Right forelimb (tissue), 1 donor: ENCODE data around the gene SDF4.

Experiments
- DNase-seq: peaks from one replicate; pipeline ENCODE4 v3.0.0-alpha.2; 2018

SDF4 gene

DNA sequence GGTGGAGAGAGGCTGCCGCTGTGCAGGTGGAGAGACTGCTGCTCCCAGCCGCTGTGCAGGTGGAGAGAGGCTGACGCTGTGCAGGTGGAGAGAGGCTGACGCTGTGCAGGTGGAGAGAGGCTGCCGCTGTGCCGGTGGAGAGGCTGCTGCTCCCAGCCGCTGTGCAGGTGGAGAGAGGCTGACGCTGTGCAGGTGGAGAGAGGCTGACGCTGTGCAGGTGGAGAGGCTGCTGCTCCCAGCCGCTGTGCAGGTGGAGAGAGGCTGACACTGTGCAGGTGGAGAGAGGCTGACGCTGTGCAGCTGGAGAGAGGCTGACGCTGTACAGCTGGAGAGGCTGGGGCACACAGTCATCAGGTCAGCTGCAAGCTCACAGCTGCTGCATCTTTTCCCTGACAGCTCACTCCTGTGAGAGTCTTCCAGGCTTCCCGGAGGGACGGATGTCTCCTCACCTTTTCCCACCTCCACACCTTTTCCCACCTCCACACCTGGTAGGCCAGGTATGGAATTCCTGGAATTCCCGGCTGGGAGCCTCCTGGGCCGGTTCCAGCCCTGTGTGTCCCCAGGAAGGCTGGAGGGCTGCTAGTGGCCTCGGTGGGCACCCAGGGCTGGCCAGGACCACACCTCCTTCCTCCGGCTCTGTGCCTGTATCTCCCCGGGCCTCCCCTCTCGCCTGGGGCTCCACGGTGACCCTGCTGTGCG lies 55.6 kb downstream of the SDF4 start:
- DNase-seq = peak; percentile 30

DNA sequence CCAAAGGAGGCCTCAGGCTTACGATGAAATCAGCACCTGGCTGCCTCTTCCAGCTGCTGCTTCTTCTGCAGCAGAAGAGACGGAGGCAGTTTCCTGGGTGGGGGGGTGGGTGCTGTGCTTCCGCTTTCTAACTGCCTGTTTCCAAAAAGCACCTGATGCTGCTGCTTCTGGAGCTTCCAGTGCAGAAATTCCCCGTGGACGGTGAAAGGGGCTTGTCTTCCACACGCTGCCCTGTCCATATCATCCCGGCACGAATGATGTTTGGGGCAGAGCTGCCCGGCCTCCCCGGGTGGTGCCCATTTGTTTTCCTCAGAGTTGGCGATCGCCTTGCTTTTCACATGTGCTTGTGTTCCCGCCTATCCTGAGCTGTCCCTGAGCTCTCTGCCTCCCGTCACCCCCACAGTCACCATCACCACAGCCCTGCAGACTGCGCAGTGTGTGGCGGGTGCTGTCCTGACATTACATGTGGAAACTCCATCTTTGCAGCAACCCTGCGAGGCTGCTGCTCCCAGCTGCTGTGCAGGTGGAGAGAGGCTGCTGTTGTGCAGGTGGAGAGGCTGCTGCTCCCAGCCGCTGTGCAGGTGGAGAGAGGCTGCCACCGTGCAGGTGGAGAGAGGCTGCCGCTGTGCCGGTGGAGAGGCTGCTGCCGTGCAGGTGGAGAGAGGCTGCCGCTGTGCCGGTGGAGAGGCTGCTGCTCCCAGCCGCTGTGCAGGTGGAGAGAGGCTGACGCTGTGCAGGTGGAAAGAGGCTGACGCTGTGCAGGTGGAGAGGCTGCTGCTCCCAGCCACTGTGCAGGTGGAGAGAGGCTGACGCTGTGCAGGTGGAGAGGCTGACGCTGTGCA lies 56.4 kb downstream of the SDF4 start:
- peak; percentile 21 for DNase-seq

DNA sequence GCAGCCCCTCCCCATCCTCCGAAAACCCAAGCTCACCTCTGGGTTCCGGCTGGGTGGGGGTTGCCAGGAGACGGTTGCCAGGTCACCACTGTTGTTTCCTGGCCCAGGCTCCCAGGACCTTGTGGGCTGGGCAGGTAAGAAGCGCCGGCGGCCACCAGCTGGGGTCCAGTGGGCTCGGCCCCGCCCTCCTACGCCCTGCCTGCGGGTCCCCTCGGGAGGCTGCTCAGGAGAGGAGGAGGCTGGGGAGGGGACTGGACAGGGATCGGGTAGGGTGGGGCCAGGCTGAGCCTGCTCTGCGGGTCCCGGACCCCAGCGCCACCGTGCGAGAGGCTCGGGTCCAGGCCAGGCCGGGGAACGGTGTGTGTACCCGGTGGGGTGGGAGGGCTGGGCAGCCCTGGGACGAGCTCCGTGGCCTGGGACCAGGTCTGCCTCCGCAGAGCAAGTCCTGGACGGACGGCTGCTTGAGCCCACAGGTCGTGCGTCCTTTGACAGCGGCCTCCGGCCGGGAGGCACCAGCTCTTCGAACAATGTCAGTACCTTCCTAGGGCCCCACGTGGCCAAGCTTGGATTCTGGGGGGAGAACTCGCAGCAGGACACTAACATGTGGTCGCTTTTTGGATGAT lies 57.9 kb downstream of the SDF4 start, which contains the start of gene TTLL10:
Gene TTLL10, plus strand, starts transcription at position 88 of the 623 bp plus-strand sequence. CDS start 5,336 bp downstream, outside the sequence.
- DNase-seq = peak; percentile 45

DNA sequence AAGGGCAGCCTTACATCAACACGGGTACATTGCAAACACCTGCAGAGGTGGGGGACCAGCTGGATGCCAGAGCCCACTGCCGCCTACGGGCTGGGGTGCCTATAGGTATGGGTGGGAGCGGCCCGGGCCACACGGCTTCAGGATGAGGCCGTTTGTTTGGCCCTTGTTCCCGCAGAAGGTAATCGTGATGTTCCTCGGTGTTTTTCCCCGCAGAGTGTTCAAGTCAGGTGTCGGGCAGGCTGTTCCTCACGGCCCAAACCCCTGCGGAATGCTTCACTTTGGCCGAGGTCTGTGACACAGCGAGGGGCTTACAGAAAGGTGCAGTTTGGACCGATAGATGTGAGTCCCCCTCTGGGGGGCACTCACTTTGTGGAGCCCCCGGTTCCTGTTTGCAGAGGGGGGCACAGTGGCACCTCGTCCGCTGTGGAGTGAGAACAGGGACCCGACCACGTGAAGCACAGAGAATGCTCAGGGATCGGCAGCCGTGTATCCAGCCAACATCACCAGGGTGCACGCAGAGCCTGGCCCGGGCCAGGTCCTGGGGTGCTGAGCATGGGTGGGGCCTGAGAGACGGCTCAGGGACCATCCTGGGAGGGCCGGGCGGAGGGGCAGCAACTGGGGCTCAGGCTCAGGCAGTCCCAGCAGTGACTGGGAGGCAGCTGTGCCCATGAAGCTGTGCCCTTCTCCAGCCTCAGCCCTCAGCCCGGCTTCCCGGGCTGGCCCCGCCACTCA lies 58.6 kb downstream of the SDF4 start:
- peak; percentile 41 for DNase-seq

DNA sequence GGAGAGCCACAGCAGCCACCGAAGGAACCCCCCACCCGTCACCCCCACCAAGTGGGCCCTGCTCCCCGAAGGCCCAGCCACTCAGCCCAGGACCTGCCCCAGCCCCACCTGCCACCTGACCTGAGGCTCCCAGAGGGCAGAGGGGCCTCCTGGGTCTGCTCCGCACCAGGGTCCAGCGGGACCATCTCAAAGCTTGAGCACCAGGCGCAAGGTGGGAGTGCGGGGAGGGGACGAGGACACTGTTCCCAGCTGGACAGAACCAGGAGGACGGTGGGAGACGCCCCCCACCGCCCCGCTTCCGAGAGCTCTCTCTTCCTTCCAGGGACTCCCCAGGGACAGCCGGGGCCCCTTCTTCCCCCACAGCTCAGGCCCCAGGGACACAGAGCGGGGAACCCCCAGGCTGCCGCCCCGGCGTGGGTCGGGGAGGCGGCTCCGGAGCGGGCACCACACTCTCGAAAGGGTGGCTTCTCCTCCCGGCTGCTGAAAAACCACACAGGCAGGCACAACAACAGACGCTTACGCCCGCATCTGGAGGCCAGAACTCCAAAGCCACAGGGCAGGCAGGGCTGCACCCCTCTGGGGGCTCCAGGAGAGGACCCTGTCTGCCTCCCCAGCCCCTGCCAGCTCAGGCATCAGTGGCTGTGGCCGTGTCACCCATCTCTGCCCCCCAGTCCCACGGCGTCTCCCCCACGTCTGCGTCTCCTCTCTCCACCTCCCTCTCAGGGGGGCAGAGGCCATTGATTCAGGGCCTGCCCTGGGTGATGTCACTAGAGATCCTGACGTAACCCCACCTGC lies 60.1 kb downstream of the SDF4 start:
- peak; percentile 38 for DNase-seq

DNA sequence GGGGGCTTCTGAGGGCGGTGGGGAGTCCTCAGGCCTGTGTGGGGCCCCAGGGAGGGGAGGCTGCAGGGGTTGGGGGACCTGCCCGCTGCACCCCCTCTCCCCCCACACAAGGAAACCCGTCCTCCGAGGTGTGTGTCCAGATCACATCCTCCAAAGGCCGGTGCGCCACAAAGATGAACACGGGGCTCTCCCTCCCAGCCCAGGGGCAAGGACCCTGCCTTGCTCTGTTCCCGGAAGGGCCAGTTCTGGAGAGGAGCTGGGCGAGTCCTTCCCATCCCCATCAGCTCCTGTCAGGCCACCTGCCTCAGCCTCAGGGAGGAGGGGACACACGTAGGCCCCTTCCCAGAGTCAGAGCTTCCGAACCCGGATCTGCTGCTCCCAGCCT lies 60.6 kb downstream of the SDF4 start:
- peak; percentile 24 for DNase-seq

DNA sequence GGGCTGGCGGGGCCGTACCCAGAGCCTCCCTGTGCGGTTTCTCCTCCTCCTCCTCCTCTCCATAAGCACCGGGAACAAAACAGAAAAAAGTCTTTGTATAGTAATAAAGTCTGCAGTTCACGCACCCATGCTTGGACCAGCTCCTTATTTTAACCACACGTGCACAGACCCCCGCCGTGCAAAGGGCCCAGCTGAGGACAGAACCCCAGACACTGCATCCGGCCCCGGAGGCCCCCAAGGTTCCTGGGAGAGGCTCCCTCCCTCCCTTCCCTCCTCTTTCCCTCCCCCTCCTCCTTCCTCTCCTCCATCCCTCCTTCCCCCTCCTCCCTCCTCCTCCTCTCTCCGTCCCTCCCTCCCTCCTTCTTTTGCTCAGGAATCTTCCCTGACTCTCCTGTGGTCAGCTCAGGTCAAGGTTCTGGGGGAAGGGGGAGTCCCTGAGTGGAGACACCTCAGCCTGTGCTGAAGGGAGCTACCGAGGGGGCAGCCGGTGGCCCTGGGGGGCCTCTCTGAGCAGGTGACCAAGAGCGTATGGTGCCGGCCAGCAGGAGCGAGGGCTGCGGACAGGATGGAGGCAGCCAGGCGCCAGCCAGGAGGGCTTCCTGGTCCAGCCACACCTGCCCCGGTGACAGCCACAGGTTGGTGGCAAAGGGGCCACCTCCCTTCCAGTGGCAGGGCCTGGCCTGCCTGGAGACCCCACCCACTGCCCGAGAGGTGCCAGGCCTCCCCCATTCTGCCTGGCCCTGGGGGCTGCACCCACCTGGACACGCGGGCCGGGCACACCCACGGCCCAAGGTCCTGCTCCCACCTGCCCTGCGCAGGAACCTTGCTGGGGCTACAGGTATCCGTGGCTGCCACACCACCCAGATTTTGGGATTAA lies 61.3 kb downstream of the SDF4 start:
- peak; percentile 24 for DNase-seq

DNA sequence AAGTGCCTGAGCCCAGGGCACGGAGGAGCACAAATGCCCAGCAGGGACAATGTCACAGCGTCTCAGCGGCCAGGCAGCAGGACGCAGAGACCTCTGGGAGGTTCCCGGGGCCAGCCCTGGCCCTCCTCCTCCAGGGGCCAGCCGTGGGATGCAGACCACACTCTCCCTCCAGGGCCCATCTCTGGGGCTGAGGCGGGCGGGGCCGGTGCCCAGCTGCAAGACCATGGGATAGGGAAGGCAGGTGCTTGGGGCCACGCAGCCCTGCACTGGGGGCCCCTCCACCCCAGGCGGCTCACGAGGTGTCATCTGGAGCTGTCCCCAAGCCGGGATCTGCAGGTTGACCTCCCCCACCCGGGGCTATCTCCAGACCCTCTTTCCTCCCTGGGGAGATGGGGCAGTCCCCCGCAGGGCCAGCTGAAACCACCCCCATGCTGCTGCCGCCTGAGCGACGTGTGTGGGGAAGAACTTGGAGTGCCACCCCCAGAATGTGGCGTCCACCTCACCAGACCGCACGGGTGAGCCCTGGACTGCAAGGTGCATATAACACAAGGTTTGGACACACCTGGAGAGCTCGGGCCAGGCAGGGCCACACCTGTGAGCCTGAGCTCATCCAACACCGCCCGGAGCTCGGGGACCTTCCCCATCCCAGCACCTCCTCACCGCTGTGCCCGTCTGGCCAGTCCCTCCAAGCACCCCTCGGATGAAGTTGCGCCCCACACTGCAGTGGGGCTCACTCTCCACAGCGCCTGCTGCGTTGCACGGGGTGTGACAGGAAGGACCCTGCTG lies 62.2 kb downstream of the SDF4 start:
- DNase-seq = peak; percentile 39

DNA sequence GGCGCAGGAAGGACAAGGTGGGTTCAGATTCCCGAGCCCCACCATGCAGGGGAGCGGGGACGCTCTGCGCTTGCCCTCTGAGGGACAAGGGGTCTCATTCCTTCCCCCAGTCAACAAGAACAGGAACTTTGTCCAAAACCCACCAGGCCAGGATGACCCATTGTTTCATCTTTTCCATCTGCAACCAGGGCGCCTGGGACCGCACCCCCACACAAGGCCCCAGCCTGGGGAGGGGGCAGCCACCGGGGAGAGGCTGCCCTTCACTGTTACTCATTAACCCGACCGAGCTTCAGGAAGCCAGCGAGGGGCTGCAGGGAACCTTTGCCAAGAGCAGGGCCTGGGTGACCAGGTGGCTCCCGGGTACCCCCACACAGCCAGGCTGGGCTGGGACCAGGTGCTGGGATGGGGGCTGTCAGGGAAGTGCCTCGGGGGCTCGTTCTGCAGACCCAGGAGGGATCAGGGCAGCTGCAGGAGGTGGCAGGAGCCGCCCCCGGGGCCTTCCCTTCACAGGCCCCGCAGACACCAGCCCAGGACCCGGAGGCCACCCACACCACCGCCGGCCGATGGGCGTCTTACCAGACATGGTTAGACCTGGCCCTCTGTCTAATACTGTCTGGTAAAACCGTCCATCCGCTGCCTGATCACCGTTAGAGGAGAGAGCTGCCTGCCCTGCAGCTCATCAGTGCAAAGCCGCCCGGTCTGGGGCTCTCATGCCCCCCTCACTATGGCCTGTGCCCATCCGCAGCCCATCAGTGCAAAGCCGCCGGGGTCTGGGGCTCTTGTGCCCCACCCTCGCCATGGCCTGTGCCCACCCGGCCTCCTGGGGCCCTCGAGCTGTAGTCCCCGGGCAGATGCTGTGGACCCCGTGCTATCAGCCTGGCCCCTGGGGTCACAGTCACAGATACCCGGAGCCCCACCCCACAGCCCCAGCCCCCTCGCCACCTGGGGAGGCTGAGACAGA lies 63.1 kb downstream of the SDF4 start:
- DNase-seq = peak; percentile 45

DNA sequence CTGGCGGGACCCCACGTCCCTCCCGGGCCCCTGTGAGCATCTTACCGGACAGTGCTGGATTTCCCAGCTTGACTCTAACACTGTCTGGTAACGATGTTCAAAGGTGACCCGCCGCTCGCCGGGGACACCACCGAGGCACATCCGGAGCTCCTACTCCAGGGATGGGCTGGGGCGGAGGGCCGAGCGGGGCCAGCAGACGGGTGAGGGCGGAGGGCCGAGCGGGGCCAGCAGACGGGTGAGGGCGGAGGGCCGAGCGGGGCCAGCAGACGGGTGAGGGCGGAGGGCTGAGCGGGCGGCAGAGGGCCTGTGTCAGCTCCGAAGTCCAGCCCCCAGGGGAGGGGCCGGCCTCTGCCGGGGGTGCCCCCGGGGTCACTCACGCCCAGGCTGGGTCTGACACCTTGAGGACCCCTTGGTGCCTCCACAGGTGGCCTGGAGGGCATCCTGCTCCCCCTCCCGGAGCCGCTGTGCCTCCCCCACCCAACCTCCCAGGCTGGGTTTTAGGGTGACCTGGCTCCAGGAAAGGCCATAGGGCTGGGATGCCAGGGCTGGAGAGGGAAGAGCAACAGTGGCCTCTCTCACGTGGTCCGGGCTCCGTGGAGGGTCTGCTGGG lies 63.9 kb downstream of the SDF4 start:
- DNase-seq = no peak

DNA sequence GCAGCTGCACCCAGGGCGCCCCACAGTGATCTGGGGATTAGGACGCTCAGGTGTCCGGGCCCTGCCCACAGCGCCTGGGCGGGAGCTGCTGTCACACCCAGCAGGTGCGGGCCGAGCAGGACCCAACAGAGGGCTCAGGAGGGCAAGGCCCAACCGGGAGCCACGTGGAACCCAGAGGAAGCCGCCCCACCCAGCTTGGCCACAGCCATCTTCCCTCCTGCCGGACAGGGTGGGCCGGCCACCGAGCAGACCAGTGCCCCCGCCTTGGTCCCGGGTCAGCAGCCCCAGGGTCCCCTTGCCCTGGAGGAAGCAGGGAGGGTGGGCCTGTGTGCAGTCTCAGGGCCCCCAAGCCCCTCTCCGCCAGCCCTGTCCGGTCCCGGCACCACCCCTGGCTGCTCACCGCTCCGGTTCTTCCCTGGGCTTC lies 64.4 kb downstream of the SDF4 start:
- no peak for DNase-seq
